HCT116 (cell line): ENCODE data around the gene SLC44A3. TPM values are rescaled to one million over a fixed set of nuclear protein-coding genes. Genes with fewer than 3 reads are reported as not detected.
A peak's percentile ranks its signal among the peaks of the same experiment; 100 is the strongest.

Source experiments
- ATAC-seq: fragments of 200-7000 bp; cut with Tn5 transposase; 2 replicates; pipeline ENCODE4 v1.9.1; 2020; ENCODE audit warnings: mild to moderate bottlenecking, moderate library complexity
- BruUV-seq: library from RNA; stranded (reverse); fragments of 400-500 nt; replicated peaks from 2 replicates; lab custom pipeline; 2021; lab: Mats Ljungman, UMichigan
- CTCF ChIA-PET: fragments of 300-600 bp; sonication (Branson Sonifier 250); formaldehyde crosslinking; loops from one replicate; lab custom pipeline; 2021; ENCODE audit warnings: antibody characterized with exemption; lab: Charles Lee
- POLR2A ChIA-PET: fragments of 300-600, 350-600 bp; sonication (Branson Sonifier 250); formaldehyde crosslinking; loops from one replicate; lab custom pipeline; 2021; ENCODE audit warnings: antibody characterized with exemption; lab: Charles Lee
- RAD21 ChIA-PET, 2 experiments: fragments of 300-600 bp; sonication (Branson Sonifier 250); formaldehyde crosslinking; loops; one replicate each; lab custom pipeline; 2023; ENCODE audit warnings: low total read pairs in 2 of 2; ENCODE audit not compliant: uncharacterized antibody in 2 of 2, unreplicated experiment in 2 of 2, low non-redundant PET in 1 of 2; lab: Charles Lee
- DNase-seq: peaks from one replicate; pipeline ENCODE4 v3.0.0-alpha.2; 2010; ENCODE audit warnings: low read depth, low spot score
- H2AFZ ChIP-seq: fragments of 200-600 bp; shearing (Covaris generic), sonication (generic); 2 replicates; pipeline ENCODE4 v1.6.1; 2017; ENCODE audit warnings: low read depth, mixed run types, mixed read lengths, antibody characterized with exemption, low read length; ENCODE audit not compliant: poor library complexity, severe bottlenecking
- H3K27ac ChIP-seq: 2 replicates; pipeline ENCODE4 v1.5.1; 2012; ENCODE audit warnings: low read depth, low read length
- H3K27me3 ChIP-seq: fragments of 200-600 bp; sonication (generic); 2 replicates; pipeline ENCODE4 v1.6.1; 2016; ENCODE audit warnings: mixed run types, low read length, mixed read lengths; ENCODE audit not compliant: insufficient read depth
- H3K36me3 ChIP-seq, 2 experiments: fragments of 200-500 bp in 1 of 2; fragments of 200-600 bp in 1 of 2; sonication (Bioruptor generic) in 1 of 2; sonication (generic) in 1 of 2; 2 replicates each; pipeline versions ENCODE4 v1.5.1 to v1.6.1; 2014 to 2016; ENCODE audit warnings: low read length in 2 of 2, inconsistent platforms in 1 of 2, mixed read lengths in 1 of 2, mixed run types in 1 of 2; ENCODE audit not compliant: insufficient read depth in 2 of 2, control insufficient read depth in 1 of 2
- H3K4me1 ChIP-seq, 2 experiments: fragments of 200-600 bp in 1 of 2; sonication (generic) in 1 of 2; 2 replicates each; pipeline versions ENCODE4 v1.5.1 to v1.6.1; 2012 to 2017; ENCODE audit warnings: low read length in 2 of 2, inconsistent platforms in 1 of 2, mild to moderate bottlenecking in 1 of 2, mixed read lengths in 1 of 2, mixed run types in 1 of 2, moderate library complexity in 1 of 2; ENCODE audit not compliant: insufficient read depth in 2 of 2, control insufficient read depth in 1 of 2
- H3K4me2 ChIP-seq: fragments of 200-600 bp; sonication (generic); 2 replicates; pipeline ENCODE4 v1.6.1; 2017; ENCODE audit warnings: mixed run types, low read length, mixed read lengths
- H3K4me3 ChIP-seq, 2 experiments: fragments of 200-600 bp in 1 of 2; sonication (generic) in 1 of 2; replicated peaks in 1 of 2; 2 replicates each; pipeline ENCODE4 v1.5.1; 2011 to 2016; ENCODE audit warnings: low read length in 2 of 2, control low read depth in 1 of 2, low read depth in 1 of 2, mild to moderate bottlenecking in 1 of 2, mixed read lengths in 1 of 2, mixed run types in 1 of 2
- H3K79me2 ChIP-seq: fragments of 200-600 bp; sonication (generic); 2 replicates; pipeline ENCODE4 v1.6.1; 2017; ENCODE audit warnings: mild to moderate bottlenecking, mixed run types, low read length, moderate library complexity, mixed read lengths; ENCODE audit not compliant: insufficient read depth
- H3K9ac ChIP-seq: fragments of 200-600 bp; sonication (generic); 2 replicates; pipeline ENCODE4 v1.6.1; 2016; ENCODE audit warnings: low read length, mixed read lengths
- H3K9me2 ChIP-seq: fragments of 200-600 bp; sonication (generic), shearing (Covaris generic); 2 replicates; pipeline ENCODE4 v1.6.1; 2017; ENCODE audit warnings: mixed run types, mild to moderate bottlenecking, moderate library complexity; ENCODE audit not compliant: insufficient read depth
- H3K9me3 ChIP-seq, 2 experiments: fragments of 200-500 bp in 1 of 2; fragments of 200-600 bp in 1 of 2; sonication (Bioruptor generic) in 1 of 2; sonication (generic) in 1 of 2; 2 replicates each; pipeline ENCODE4 v1.6.1; 2014 to 2017; ENCODE audit warnings: low read length in 2 of 2, mixed read lengths in 2 of 2, inconsistent platforms in 1 of 2, low read depth in 1 of 2, mild to moderate bottlenecking in 1 of 2, mixed run types in 1 of 2, moderate library complexity in 1 of 2; ENCODE audit not compliant: control insufficient read depth in 1 of 2, insufficient read depth in 1 of 2
- H4K20me1 ChIP-seq: fragments of 200-600 bp; sonication (generic), shearing (Covaris generic); 2 replicates; pipeline ENCODE4 v1.6.1; 2017; ENCODE audit warnings: mixed run types, mild to moderate bottlenecking, moderate library complexity; ENCODE audit not compliant: insufficient read depth
- CBX3 ChIP-seq: IDR thresholded peaks from 2 replicates; pipeline ENCODE4 v1.6.1; 2012; ENCODE audit warnings: low read depth
- ELF1 ChIP-seq: IDR thresholded peaks from 2 replicates; pipeline ENCODE4 v1.6.1; 2012; ENCODE audit warnings: low read depth, borderline replicate concordance
- EZH2 ChIP-seq: fragments of 200-600 bp; sonication (generic); IDR thresholded peaks from 2 replicates; pipeline ENCODE4 v1.6.1; 2017; ENCODE audit warnings: antibody characterized with exemption, mixed run types
- EZH2phosphoT487 ChIP-seq: fragments of 200-600 bp; IDR thresholded peaks from 2 replicates; pipeline ENCODE4 v1.6.1; 2018; ENCODE audit warnings: antibody characterized with exemption, borderline replicate concordance
- JUND ChIP-seq: IDR thresholded peaks from 2 replicates; pipeline ENCODE4 v1.6.1; 2012
- POLR2A ChIP-seq: IDR thresholded peaks from 2 replicates; pipeline ENCODE4 v1.7.0; 2011; ENCODE audit warnings: borderline replicate concordance; ENCODE audit not compliant: insufficient read depth, insufficient read length; ENCODE audit errors: extremely low read depth
- RAD21 ChIP-seq: IDR thresholded peaks from 2 replicates; pipeline ENCODE4 v1.6.1; 2012; ENCODE audit warnings: low read depth, mild to moderate bottlenecking
- SP1 ChIP-seq: IDR thresholded peaks from 2 replicates; pipeline ENCODE4 v1.6.1; 2012; ENCODE audit warnings: low read depth
- YY1 ChIP-seq: IDR thresholded peaks from 2 replicates; pipeline ENCODE4 v1.6.1; 2011; ENCODE audit warnings: low read length, low read depth, moderate library complexity, mild to moderate bottlenecking; ENCODE audit not compliant: insufficient replicate concordance; ENCODE audit errors: extremely low read depth
- ZFX ChIP-seq: fragments of 450-650 bp; IDR thresholded peaks from 2 replicates; pipeline ENCODE4 v1.6.1; 2017
- intact Hi-C: fragments of 100-400 bp; cut with micrococcal nuclease; formaldehyde crosslinking; loops from 2 replicates; pipeline ENCODE4 v1.10.0; 2022
- total RNA-seq: library from RNA; stranded (reverse); gene quantifications from one replicate; pipeline ENCODE4 v1.2.1, GENCODE V29; 2021; ENCODE audit not compliant: unreplicated experiment
- TF ChIP-seq, protein P1 (sequence below): IDR thresholded peaks from 2 replicates; pipeline ENCODE4 v1.6.1; 2012; ENCODE audit warnings: low read depth
- TF ChIP-seq, protein P2 (sequence below): IDR thresholded peaks from 2 replicates; pipeline ENCODE4 v1.6.1; 2012

The SLC44A3 gene
- total RNA-seq, 1 experiment from 2014 or later = 9.6 TPM

GRCh38 chr1:94899756-94900155 is 79.6 kb downstream of the SLC44A3 start:
- no peaks in the 10 kb centered on the region for H4K20me1 ChIP-seq
- ChIA-PET POLR2A (no interaction called here), CTCF (no interaction called here)

More at GRCh38 chr1:94899756-94900155, 79.6 kb downstream of the SLC44A3 start:
- Histone ChIP-seq H3K9me2 (no peaks in the 10 kb centered on the region), H3K9me3 (no peaks in the 10 kb centered on the region), H3K36me3 (peaks cover 35 to 39% of the 10 kb centered on the region in 2 experiments; a peak in 3 of 4 replicates), H3K79me2 (peaks cover 21% of the 10 kb centered on the region), H3K4me3 (no peak overlapping the region), H3K9ac (no peak overlapping the region), H3K4me2 (peak overlapping the region; percentile 33; the same call in 1 of the 2 replicates), H3K27ac (no peak overlapping the region; the same call in 1 of the 2 replicates), H3K4me1 (peaks cover 11 to 35% of the 10 kb centered on the region in 2 experiments), H3K27me3 (no peaks in the 10 kb centered on the region), H2AFZ (no peak overlapping the region)
- TF ChIP-seq, protein P1, sequence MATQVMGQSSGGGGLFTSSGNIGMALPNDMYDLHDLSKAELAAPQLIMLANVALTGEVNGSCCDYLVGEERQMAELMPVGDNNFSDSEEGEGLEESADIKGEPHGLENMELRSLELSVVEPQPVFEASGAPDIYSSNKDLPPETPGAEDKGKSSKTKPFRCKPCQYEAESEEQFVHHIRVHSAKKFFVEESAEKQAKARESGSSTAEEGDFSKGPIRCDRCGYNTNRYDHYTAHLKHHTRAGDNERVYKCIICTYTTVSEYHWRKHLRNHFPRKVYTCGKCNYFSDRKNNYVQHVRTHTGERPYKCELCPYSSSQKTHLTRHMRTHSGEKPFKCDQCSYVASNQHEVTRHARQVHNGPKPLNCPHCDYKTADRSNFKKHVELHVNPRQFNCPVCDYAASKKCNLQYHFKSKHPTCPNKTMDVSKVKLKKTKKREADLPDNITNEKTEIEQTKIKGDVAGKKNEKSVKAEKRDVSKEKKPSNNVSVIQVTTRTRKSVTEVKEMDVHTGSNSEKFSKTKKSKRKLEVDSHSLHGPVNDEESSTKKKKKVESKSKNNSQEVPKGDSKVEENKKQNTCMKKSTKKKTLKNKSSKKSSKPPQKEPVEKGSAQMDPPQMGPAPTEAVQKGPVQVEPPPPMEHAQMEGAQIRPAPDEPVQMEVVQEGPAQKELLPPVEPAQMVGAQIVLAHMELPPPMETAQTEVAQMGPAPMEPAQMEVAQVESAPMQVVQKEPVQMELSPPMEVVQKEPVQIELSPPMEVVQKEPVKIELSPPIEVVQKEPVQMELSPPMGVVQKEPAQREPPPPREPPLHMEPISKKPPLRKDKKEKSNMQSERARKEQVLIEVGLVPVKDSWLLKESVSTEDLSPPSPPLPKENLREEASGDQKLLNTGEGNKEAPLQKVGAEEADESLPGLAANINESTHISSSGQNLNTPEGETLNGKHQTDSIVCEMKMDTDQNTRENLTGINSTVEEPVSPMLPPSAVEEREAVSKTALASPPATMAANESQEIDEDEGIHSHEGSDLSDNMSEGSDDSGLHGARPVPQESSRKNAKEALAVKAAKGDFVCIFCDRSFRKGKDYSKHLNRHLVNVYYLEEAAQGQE = no peak
- no peak for TF ChIP-seq EZH2phosphoT487
- no peak for TF ChIP-seq JUND
- no peak for TF ChIP-seq POLR2A
- no peak for TF ChIP-seq EZH2
- TF ChIP-seq SP1 = no peak
- no peak for TF ChIP-seq ELF1
- TF ChIP-seq YY1 = no peak
- TF ChIP-seq ZFX = no peak
- TF ChIP-seq, protein P2, sequence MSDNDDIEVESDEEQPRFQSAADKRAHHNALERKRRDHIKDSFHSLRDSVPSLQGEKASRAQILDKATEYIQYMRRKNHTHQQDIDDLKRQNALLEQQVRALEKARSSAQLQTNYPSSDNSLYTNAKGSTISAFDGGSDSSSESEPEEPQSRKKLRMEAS = no peak
- TF ChIP-seq RAD21 = no peak
- TF ChIP-seq CBX3 = no peak
- no peak for ATAC-seq
- intact Hi-C loops = no loop called here
- no TSS peak for BruUV-seq
- DNase-seq = no peak
- RAD21 ChIA-PET = no interaction called here
